DOHH2 (cell line): ENCODE results near the gene CPSF6.

Experiments
- H3F3A ChIP-seq: fragments of 200-600 bp; sonication (generic), shearing (Covaris generic); 2 replicates; pipeline ENCODE4 v1.6.0; 2016; ENCODE audit warnings: antibody characterized with exemption, mild to moderate bottlenecking; ENCODE audit not compliant: control insufficient read depth, insufficient read depth
- H3K27ac ChIP-seq: fragments of 200-600 bp; sonication (generic); 2 replicates; pipeline ENCODE4 v1.5.1; 2014; ENCODE audit warnings: low read depth, mild to moderate bottlenecking, low read length, moderate library complexity
- H3K27me3 ChIP-seq: fragments of 200-600 bp; sonication (generic); 2 replicates; pipeline ENCODE4 v1.6.1; 2014; ENCODE audit warnings: mild to moderate bottlenecking, low read length, mixed read lengths; ENCODE audit not compliant: control insufficient read depth
- H3K36me3 ChIP-seq: fragments of 200-600 bp; sonication (generic); 2 replicates; pipeline ENCODE4 v1.6.1; 2014; ENCODE audit warnings: mild to moderate bottlenecking, low read length, moderate library complexity, mixed read lengths; ENCODE audit not compliant: control insufficient read depth
- H3K4me1 ChIP-seq: fragments of 200-600 bp; sonication (generic); 2 replicates; pipeline ENCODE4 v1.6.1; 2014; ENCODE audit warnings: mild to moderate bottlenecking, low read length, mixed read lengths; ENCODE audit not compliant: control insufficient read depth
- H3K4me2 ChIP-seq: fragments of 200-600 bp; sonication (generic); 2 replicates; pipeline ENCODE4 v1.6.0; 2014; ENCODE audit warnings: mild to moderate bottlenecking, low read length, moderate library complexity
- H3K4me3 ChIP-seq: fragments of 200-600 bp; sonication (generic); 2 replicates; pipeline ENCODE4 v1.5.1; 2014; ENCODE audit warnings: mild to moderate bottlenecking, low read length, mixed read lengths
- H3K79me2 ChIP-seq: fragments of 200-600 bp; sonication (generic); 2 replicates; pipeline ENCODE4 v1.6.1; 2014; ENCODE audit warnings: mild to moderate bottlenecking, low read length, mixed read lengths; ENCODE audit not compliant: control insufficient read depth
- H3K9me2 ChIP-seq: fragments of 200-600 bp; sonication (generic); replicated peaks from 2 replicates; pipeline ENCODE4 v1.6.1; 2014; ENCODE audit warnings: mild to moderate bottlenecking, low read length, mixed read lengths; ENCODE audit not compliant: control insufficient read depth
- H3K9me3 ChIP-seq: fragments of 200-600 bp; sonication (generic); 2 replicates; pipeline ENCODE4 v1.6.1; 2014; ENCODE audit warnings: antibody characterized with exemption, low read length, mixed read lengths; ENCODE audit not compliant: control insufficient read depth, insufficient read depth
- H4K20me1 ChIP-seq: fragments of 200-600 bp; sonication (generic); 2 replicates; pipeline ENCODE4 v1.6.0; 2014; ENCODE audit warnings: low read depth, mild to moderate bottlenecking, antibody characterized with exemption, low read length, moderate library complexity; ENCODE audit not compliant: control insufficient read depth, insufficient read depth
- CTCF ChIP-seq: fragments of 200-600 bp; sonication (generic); IDR thresholded peaks from one replicate; pipeline ENCODE4 v1.5.1; 2014; ENCODE audit warnings: antibody characterized with exemption, mild to moderate bottlenecking, low read depth, low read length; ENCODE audit not compliant: poor library complexity, severe bottlenecking
- EZH2phosphoT487 ChIP-seq: fragments of 200-600 bp; sonication (generic); IDR thresholded peaks from 2 replicates; pipeline ENCODE4 v1.6.1; 2017; ENCODE audit warnings: borderline replicate concordance, mild to moderate bottlenecking, antibody characterized with exemption, low read length, moderate library complexity, mixed read lengths

CPSF6 gene

GRCh38 chr12:69239922-69240630 lies 707 bp downstream of the CPSF6 start:
- Histone ChIP-seq H3K27ac (peak overlapping the region; percentile 48), H3K9me2 (no peaks in the 10 kb centered on the region), H3K27me3 (no peaks in the 10 kb centered on the region), H3K4me3 (peak overlapping the region; percentile 100), H3K36me3 (peaks cover 43% of the 10 kb centered on the region), H3K79me2 (peaks cover 65% of the 10 kb centered on the region), H4K20me1 (peaks cover 33% of the 10 kb centered on the region), H3K4me2 (peak overlapping the region; percentile 85), H3F3A (peaks cover 4% of the 10 kb centered on the region; the same call in 1 of the 2 replicates), H3K9me3 (no peaks in the 10 kb centered on the region), H3K4me1 (peaks cover 53% of the 10 kb centered on the region)
- TF ChIP-seq EZH2phosphoT487 (no peak), CTCF (no peak)

GRCh38 chr12:69240631-69240995 lies 1.2 kb downstream of the CPSF6 start:
- H3K79me2 ChIP-seq: peaks cover 71% of the 10 kb centered on the region
- TF ChIP-seq CTCF (no peak), EZH2phosphoT487 (no peak)

DNA sequence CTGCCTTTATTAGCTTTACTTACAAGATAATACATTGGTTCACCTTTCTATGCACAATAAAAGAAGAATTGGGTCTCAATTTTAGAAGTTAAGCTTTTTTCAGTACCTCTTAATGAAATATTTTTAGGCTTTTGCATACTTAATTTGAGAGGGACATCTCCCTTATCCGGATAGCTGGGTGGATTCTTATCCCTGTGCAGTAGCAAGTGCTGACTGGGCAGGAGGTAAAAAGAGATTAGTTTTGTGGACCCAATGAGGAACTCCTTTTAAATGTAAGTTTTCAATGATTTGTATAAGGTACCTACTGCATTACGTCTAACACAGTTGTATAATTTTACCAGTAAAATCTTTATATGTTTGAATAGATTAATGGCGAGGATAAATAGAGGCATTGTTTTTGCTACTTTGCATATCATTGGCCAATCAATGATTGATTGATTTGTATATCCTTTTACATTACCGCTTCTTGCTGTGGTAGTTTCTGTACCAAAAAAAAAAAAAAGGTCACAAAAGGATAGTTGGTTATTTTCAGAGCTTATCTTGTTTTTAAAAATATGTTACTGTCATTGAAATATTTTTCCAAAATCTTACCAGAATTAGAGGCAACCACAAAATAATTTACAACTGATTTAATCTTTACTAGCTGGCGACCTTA lies 2.2 kb downstream of the CPSF6 start:
- Histone ChIP-seq H3K36me3 (peaks cover 43% of the 10 kb centered on the region), H3K9me3 (no peaks in the 10 kb centered on the region), H3K4me2 (peak overlapping the region; percentile 85), H3K4me3 (peak overlapping the region; percentile 100), H4K20me1 (peaks cover 33% of the 10 kb centered on the region), H3K27me3 (no peaks in the 10 kb centered on the region), H3K4me1 (peaks cover 63% of the 10 kb centered on the region), H3K27ac (no peak overlapping the region), H3K79me2 (peaks cover 80% of the 10 kb centered on the region), H3F3A (peaks cover 4% of the 10 kb centered on the region; the same call in 1 of the 2 replicates), H3K9me2 (no peaks in the 10 kb centered on the region)
- TF ChIP-seq CTCF: no peak
- TF ChIP-seq EZH2phosphoT487: no peak

More at GRCh38 chr12:69240631-69240995, 1.2 kb downstream of the CPSF6 start:
- H3K9me2 ChIP-seq: no peaks in the 10 kb centered on the region
- H3K36me3 ChIP-seq: peaks cover 43% of the 10 kb centered on the region
- H3F3A ChIP-seq: peaks cover 4% of the 10 kb centered on the region; the same call in 1 of the 2 replicates
- H3K4me3 ChIP-seq: peak overlapping the region; percentile 100
- H3K27me3 ChIP-seq: no peaks in the 10 kb centered on the region
- H3K4me2 ChIP-seq: peak overlapping the region; percentile 85
- H3K9me3 ChIP-seq: no peaks in the 10 kb centered on the region
- H3K4me1 ChIP-seq: peaks cover 56% of the 10 kb centered on the region
- no peak overlapping the region for H3K27ac ChIP-seq
- peaks cover 33% of the 10 kb centered on the region for H4K20me1 ChIP-seq
